NB4 (cell line): ENCODE data around the gene ELAC1.

Experiments used
- DNase-seq: peaks from one replicate; pipeline ENCODE4 v3.0.0; 2010; ENCODE audit warnings: low read depth
- H3K4me3 ChIP-seq: one replicate; pipeline ENCODE4 v1.5.1; 2011; ENCODE audit warnings: mild to moderate bottlenecking, low read depth, low read length, moderate library complexity
- CTCF ChIP-seq: IDR thresholded peaks from one replicate; pipeline ENCODE4 v1.5.1; 2012; ENCODE audit warnings: low read depth, low read length
- MAX ChIP-seq: IDR thresholded peaks from 2 replicates; pipeline ENCODE4 v1.6.1; 2011; ENCODE audit warnings: low read depth, low read length
- MYC ChIP-seq: IDR thresholded peaks from 2 replicates; pipeline ENCODE4 v1.6.1; 2011; ENCODE audit warnings: low read depth, low read length
- POLR2A ChIP-seq: IDR thresholded peaks from 2 replicates; pipeline ENCODE4 v1.6.1; 2011; ENCODE audit warnings: mild to moderate bottlenecking; ENCODE audit not compliant: insufficient read length; ENCODE audit errors: extremely low read depth

ELAC1 gene

GRCh38 chr18:50982086-50982801 is 14.4 kb downstream of the ELAC1 start:
- DNase-seq, result no peak
- H3K4me3 ChIP-seq, result no peak overlapping the region
- no peak for TF ChIP-seq POLR2A
- no peak for TF ChIP-seq MYC
- no peak for TF ChIP-seq MAX
- no peak for TF ChIP-seq CTCF

DNA sequence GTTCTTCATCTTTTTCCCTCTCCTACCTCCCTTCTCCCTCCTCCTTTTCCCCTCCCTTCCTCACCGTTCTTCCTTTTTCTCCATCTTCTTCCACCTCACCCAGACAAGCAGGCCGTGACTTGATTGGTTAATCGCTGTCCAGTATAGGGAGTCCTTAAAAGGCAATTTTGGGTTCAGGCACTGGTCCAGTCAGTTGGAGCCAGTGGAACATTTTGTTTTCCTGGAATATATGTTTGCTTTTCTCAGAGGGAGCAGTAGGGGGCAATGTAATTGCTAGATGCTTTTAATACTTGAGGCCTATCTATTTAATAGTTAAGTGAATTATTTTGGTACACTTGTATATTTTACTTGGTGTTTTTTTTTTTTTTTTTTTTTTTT is 15.0 kb downstream of the ELAC1 start:
- TF ChIP-seq CTCF, result no peak
- TF ChIP-seq MYC, result no peak
- TF ChIP-seq MAX, result no peak
- no peak for TF ChIP-seq POLR2A
- DNase-seq, result no peak
- no peak overlapping the region for H3K4me3 ChIP-seq

DNA sequence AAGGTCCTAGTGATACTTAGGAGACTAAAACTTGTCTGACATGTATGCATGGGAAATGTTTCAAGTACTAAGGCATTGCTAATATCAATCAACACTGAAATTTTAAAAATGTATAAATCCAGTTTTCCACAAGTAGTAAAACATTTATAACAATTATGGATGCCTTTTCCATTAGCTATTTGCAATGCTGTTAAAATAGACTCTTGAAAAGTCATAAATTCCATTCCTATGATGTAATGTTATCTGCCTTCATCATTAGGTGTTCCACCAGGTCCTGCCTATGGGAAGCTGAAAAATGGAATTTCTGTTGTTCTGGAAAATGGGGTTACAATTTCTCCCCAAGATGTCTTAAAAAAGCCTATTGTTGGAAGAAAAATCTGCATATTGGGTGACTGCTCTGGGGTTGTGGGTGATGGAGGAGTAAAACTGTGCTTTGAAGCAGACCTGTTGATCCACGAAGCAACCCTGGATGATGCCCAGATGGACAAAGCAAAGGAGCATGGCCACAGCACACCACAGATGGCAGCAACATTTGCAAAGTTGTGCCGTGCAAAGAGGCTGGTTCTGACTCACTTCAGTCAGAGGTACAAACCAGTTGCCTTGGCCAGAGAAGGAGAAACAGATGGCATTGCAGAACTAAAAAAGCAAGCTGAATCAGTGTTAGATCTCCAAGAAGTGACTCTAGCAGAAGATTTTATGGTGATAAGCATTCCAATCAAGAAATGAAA is 18.7 kb downstream of the ELAC1 start:
- no peak for DNase-seq
- H3K4me3 ChIP-seq, result no peak overlapping the region
- TF ChIP-seq CTCF, result no peak
- TF ChIP-seq MAX, result no peak
- no peak for TF ChIP-seq MYC

DNA sequence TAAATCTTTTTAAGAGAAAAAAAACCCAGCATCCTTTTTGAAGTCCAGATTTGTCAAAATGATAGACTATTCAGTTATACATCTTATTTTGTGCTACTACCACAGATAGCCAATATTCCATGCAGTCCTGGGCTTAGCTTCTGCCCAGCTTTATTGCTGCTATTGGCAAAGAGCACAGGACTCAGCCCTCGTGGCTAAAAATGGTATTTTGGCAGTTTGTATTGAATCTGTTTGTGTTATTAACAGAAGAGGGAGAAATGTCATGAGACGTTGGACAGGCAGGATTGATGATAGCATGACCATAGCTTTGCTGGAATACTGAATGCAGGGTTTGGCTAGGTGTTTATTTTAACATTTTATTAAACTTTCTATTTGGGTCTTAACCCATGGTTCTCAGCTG is 19.4 kb downstream of the ELAC1 start:
- no peak for TF ChIP-seq MAX
- DNase-seq, result no peak
- no peak overlapping the region for H3K4me3 ChIP-seq

DNA sequence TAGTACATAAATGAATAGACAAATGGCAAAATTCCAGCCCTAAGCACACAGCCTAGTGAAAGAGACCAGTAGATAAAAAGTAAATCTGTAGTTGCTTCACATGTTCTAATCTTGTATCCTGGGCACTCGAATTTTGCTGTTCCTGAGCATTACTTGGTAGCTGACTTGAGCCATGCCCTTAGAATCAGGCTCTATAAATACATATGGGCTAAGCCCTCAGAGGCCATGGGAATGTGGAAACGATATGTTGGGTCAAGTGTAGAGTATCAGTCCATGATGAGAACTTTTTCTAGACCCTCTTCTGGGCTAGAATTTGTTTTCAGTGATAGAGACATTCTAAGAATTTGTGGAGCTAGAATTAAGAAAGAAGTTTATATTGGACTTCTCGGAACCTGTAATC is 21.9 kb downstream of the ELAC1 start:
- no peak overlapping the region for H3K4me3 ChIP-seq
- DNase-seq, result no peak
- no peak for TF ChIP-seq CTCF
- TF ChIP-seq POLR2A, result no peak
- TF ChIP-seq MYC, result no peak
- no peak for TF ChIP-seq MAX

DNA sequence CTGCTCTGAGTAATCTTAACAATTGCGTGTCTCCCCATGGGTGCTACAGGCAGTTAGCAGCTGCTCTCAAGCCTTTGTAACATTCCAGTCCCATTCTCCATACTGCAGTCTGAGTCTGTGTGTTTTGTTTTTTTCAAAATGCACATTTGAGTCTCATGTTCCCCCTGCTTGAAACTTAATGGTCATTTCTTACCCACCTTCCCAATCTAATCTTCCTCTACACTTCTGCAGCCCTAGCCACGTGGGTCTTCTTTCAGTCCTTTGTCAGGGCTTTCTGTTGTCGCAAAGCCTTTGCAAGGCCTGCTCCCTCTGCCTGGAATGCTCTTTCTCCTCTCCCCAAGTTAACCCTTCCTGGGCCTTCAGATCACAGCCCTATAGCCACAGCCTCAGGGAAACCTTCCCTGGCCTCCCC is 24.5 kb downstream of the ELAC1 start:
- H3K4me3 ChIP-seq, result no peak overlapping the region
- no peak for DNase-seq
- TF ChIP-seq POLR2A, result no peak
- no peak for TF ChIP-seq MYC
- no peak for TF ChIP-seq CTCF
- no peak for TF ChIP-seq MAX
